Tibial artery (tissue), 4 donors: ENCODE data around the gene SULF2.
A peak's percentile ranks its signal among the peaks of the same experiment; 100 is the strongest.

Source experiments
- DNase-seq, 2 donors: peaks; one replicate each; pipeline ENCODE4 v3.0.0-alpha.2; 2019
- H3K27ac ChIP-seq, 2 donors: fragments of 200-600 bp; sonication (generic) in 1 of 2; 1 replicate in 1 of 2; 2 replicates in 1 of 2; pipeline ENCODE4 v1.5.1; 2018 to 2019; ENCODE audit warnings: mild to moderate bottlenecking in 1 of 2
- H3K27me3 ChIP-seq, 2 donors: fragments of 200-600 bp; sonication (generic) in 1 of 2; one replicate each; pipeline versions ENCODE4 v1.5.1 to v1.6.0; 2016 to 2019
- H3K36me3 ChIP-seq, 3 donors: fragments of 200-600 bp; sonication (generic) in 2 of 3; one replicate each; pipeline ENCODE4 v1.5.1; 2016 to 2019; ENCODE audit warnings: mild to moderate bottlenecking in 2 of 3
- H3K4me1 ChIP-seq, 4 donors: fragments of 200-600 bp; sonication (generic) in 2 of 4; 1 replicate in 3 of 4; 2 replicates in 1 of 4; pipeline ENCODE4 v1.5.1; 2016 to 2019
- H3K4me3 ChIP-seq, 2 donors: fragments of 200-600 bp; sonication (generic) in 1 of 2; 1 replicate in 1 of 2; 2 replicates in 1 of 2; pipeline ENCODE4 v1.5.1; 2018 to 2019; ENCODE audit warnings: mild to moderate bottlenecking in 2 of 2
- H3K9me3 ChIP-seq, 3 donors: fragments of 200-600 bp; sonication (generic) in 1 of 3; one replicate each; pipeline ENCODE4 v1.5.1; 2016 to 2019
- CTCF ChIP-seq, 2 experiments: fragments of 200-600 bp in 1 of 2; fragments of 450-650 bp in 1 of 2; IDR thresholded peaks; one replicate each; pipeline ENCODE4 v1.5.1; 2017 to 2019; ENCODE audit warnings: antibody characterized with exemption in 2 of 2, mild to moderate bottlenecking in 1 of 2, moderate library complexity in 1 of 2
- intact Hi-C: fragments of 100-400 bp; cut with DNase I; formaldehyde crosslinking; loops from one replicate; pipeline ENCODE4 v1.15.0; 2023; ENCODE audit warnings: low total_unique reads

The SULF2 gene

GRCh38 chr20:47717421-47717820 is 67.9 kb downstream of the SULF2 start:
- H3K27ac ChIP-seq = no peak overlapping the region
- no peak for TF ChIP-seq CTCF (IDR thresholded peaks at IDR 0.05)
- no peaks in the 10 kb centered on the region for H3K36me3 ChIP-seq
- no peaks in the 10 kb centered on the region for H3K9me3 ChIP-seq
- no peak for DNase-seq
- peaks cover 0 to 26% (median 17%) of the 10 kb centered on the region in 4 donors for H3K4me1 ChIP-seq
- intact Hi-C loops = no loop called here
- no peak overlapping the region for H3K4me3 ChIP-seq
- H3K27me3 ChIP-seq = no peaks in the 10 kb centered on the region

- no peaks in the 10 kb centered on the region for H3K27me3 ChIP-seq
- no peaks in the 10 kb centered on the region for H3K9me3 ChIP-seq
- no peak for TF ChIP-seq CTCF (IDR thresholded peaks at IDR 0.05)
- intact Hi-C loops = no loop called here
- H3K4me1 ChIP-seq = peaks cover 0 to 15% (median 3%) of the 10 kb centered on the region in 4 donors
- peak overlapping the region; percentile 22 to 27 for H3K4me3 ChIP-seq
- no peaks in the 10 kb centered on the region for H3K36me3 ChIP-seq
- peak; percentile 76 to 77 for DNase-seq
- H3K27ac ChIP-seq = no peak overlapping the region
Measured at GRCh38 chr20:47713878-47714450, 71.3 kb downstream of the SULF2 start.

GRCh38 chr20:47713163-47713562 is 72.1 kb downstream of the SULF2 start:
- no peaks in the 10 kb centered on the region for H3K9me3 ChIP-seq
- no peaks in the 10 kb centered on the region for H3K27me3 ChIP-seq
- no peak for TF ChIP-seq CTCF (IDR thresholded peaks at IDR 0.05)
- no peaks in the 10 kb centered on the region for H3K36me3 ChIP-seq
- no peak for DNase-seq
- no peak overlapping the region for H3K4me3 ChIP-seq
- H3K27ac ChIP-seq = no peak overlapping the region
- intact Hi-C loops = no loop called here
- H3K4me1 ChIP-seq = peaks cover 0 to 15% (median 3%) of the 10 kb centered on the region in 4 donors

- no peak overlapping the region for H3K4me3 ChIP-seq
- no peak for DNase-seq
- no peak for TF ChIP-seq CTCF (IDR thresholded peaks at IDR 0.05)
- intact Hi-C loops = no loop called here
- H3K9me3 ChIP-seq = no peaks in the 10 kb centered on the region
- no peaks in the 10 kb centered on the region for H3K36me3 ChIP-seq
- no peaks in the 10 kb centered on the region for H3K27me3 ChIP-seq
- no peak overlapping the region for H3K27ac ChIP-seq
- H3K4me1 ChIP-seq = peaks cover 0 to 15% (median 3%) of the 10 kb centered on the region in 4 donors
Measured at GRCh38 chr20:47711046-47711752, 74.1 kb downstream of the SULF2 start.

- no peak for TF ChIP-seq CTCF (IDR thresholded peaks at IDR 0.05)
- Histone ChIP-seq H3K9me3 (no peaks in the 10 kb centered on the region), H3K27ac (no peak overlapping the region), H3K4me1 (peaks cover 0 to 15% (median 3%) of the 10 kb centered on the region in 4 donors), H3K4me3 (no peak overlapping the region), H3K27me3 (no peaks in the 10 kb centered on the region), H3K36me3 (no peaks in the 10 kb centered on the region)
- intact Hi-C loops = no loop called here
- no peak for DNase-seq
Measured at GRCh38 chr20:47710665-47711045, 74.6 kb downstream of the SULF2 start.
